Prostate gland (tissue), 2 donors: Measurements from ENCODE around the gene IRF9. TPM values are rescaled to one million over a fixed set of nuclear protein-coding genes. Genes with fewer than 3 reads are reported as not detected.

ENCODE experiments used
- DNase-seq: peaks from one replicate; pipeline ENCODE4 v3.0.0-alpha.2; 2019; ENCODE audit warnings: low spot score
- H3K27ac ChIP-seq, 2 donors: fragments of 200-600 bp; sonication (generic); 2 replicates each; pipeline ENCODE4 v1.5.1; 2017 to 2019
- H3K27me3 ChIP-seq: fragments of 200-600 bp; sonication (generic); replicated peaks from 2 replicates; pipeline ENCODE4 v1.5.1; 2019; ENCODE audit not compliant: insufficient read depth
- H3K36me3 ChIP-seq, 2 donors: fragments of 200-600 bp; sonication (generic); 1 replicate in 1 of 2; 2 replicates in 1 of 2; pipeline versions ENCODE4 v1.5.1 to v1.8.1; 2017 to 2019
- H3K4me1 ChIP-seq: fragments of 200-600 bp; sonication (generic); replicated peaks from 2 replicates; pipeline ENCODE4 v1.5.1; 2019
- H3K4me3 ChIP-seq, 2 donors: fragments of 200-600 bp; sonication (generic); 2 replicates each; pipeline ENCODE4 v1.5.1; 2017 to 2019
- H3K9me3 ChIP-seq: fragments of 200-600 bp; sonication (generic); 2 replicates; pipeline ENCODE4 v1.5.1; 2017
- POLR2A ChIP-seq: fragments of 450-650 bp; IDR thresholded peaks from one replicate; pipeline ENCODE4 v1.6.1; 2016; ENCODE audit warnings: antibody characterized with exemption, mild to moderate bottlenecking
- POLR2AphosphoS5 ChIP-seq: sonication (generic); formaldehyde crosslinking; IDR thresholded peaks from one replicate; pipeline ENCODE4 v1.6.1; 2017; ENCODE audit warnings: antibody characterized with exemption
- WGBS: methylation state at CpG from one replicate; pipeline ENCODE4 v1.1.5; 2018; 5-methylcytosine and 5-hydroxymethylcytosine counted together
- intact Hi-C: fragments of 100-400 bp; cut with DNase I; formaldehyde crosslinking; loops from one replicate; pipeline ENCODE4 v1.14.2; 2022
- total RNA-seq, 2 donors: library from RNA; depleted of rRNA; stranded (reverse); fragments of >200 nt; gene quantifications; one replicate each; pipeline ENCODE4 v1.1.0, GENCODE V29; 2016
- TF ChIP-seq, protein P1 (sequence below), 4 experiments: fragments of 200-600 bp in 2 of 4; fragments of 450-650 bp in 2 of 4; sonication (generic) in 2 of 4; IDR thresholded peaks; 1 replicate in 3 of 4; 2 replicates in 1 of 4; pipeline ENCODE4 v1.5.1; 2016 to 2019; ENCODE audit warnings: antibody characterized with exemption in 4 of 4, mild to moderate bottlenecking in 2 of 4, moderate library complexity in 2 of 4

IRF9 gene
- total RNA-seq, 2 donors from 2014 or later, result 61.5 to 82.9 TPM

DNA sequence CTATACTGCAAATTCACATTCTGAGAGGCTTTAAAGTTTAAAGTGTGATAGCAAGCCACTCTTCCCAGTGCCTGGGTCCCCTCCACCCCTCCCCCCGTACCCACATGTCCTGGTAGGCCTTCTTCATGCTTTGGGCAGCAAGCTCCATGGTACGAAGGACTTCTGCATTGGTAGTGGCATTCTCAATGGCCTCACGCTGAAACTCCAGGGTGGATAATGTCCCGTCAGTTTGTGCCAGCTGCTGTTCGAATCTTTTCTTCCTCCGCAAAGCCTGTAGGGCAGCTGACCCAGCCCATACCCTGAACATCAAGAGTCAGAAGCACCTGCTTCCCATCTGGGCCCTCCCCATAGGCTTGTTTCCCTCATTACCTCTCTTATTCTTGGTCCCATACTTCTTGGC is 50.2 kb downstream of the IRF9 start:
- 97% methylated on average over 6 of the region's 6 CpGs for WGBS
- Histone ChIP-seq H3K27me3 (no peaks in the 10 kb centered on the region), H3K36me3 (no peaks in the 10 kb centered on the region), H3K4me1 (no peaks in the 10 kb centered on the region), H3K27ac (no peak overlapping the region), H3K9me3 (no peaks in the 10 kb centered on the region), H3K4me3 (no peak overlapping the region)
- TF ChIP-seq, protein P1, sequence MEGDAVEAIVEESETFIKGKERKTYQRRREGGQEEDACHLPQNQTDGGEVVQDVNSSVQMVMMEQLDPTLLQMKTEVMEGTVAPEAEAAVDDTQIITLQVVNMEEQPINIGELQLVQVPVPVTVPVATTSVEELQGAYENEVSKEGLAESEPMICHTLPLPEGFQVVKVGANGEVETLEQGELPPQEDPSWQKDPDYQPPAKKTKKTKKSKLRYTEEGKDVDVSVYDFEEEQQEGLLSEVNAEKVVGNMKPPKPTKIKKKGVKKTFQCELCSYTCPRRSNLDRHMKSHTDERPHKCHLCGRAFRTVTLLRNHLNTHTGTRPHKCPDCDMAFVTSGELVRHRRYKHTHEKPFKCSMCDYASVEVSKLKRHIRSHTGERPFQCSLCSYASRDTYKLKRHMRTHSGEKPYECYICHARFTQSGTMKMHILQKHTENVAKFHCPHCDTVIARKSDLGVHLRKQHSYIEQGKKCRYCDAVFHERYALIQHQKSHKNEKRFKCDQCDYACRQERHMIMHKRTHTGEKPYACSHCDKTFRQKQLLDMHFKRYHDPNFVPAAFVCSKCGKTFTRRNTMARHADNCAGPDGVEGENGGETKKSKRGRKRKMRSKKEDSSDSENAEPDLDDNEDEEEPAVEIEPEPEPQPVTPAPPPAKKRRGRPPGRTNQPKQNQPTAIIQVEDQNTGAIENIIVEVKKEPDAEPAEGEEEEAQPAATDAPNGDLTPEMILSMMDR (IDR thresholded peaks at IDR 0.05), result no peak
- TF ChIP-seq POLR2AphosphoS5 (no peak), POLR2A (no peak)
- intact Hi-C loops, result no loop called here
- DNase-seq, result no peak

DNA sequence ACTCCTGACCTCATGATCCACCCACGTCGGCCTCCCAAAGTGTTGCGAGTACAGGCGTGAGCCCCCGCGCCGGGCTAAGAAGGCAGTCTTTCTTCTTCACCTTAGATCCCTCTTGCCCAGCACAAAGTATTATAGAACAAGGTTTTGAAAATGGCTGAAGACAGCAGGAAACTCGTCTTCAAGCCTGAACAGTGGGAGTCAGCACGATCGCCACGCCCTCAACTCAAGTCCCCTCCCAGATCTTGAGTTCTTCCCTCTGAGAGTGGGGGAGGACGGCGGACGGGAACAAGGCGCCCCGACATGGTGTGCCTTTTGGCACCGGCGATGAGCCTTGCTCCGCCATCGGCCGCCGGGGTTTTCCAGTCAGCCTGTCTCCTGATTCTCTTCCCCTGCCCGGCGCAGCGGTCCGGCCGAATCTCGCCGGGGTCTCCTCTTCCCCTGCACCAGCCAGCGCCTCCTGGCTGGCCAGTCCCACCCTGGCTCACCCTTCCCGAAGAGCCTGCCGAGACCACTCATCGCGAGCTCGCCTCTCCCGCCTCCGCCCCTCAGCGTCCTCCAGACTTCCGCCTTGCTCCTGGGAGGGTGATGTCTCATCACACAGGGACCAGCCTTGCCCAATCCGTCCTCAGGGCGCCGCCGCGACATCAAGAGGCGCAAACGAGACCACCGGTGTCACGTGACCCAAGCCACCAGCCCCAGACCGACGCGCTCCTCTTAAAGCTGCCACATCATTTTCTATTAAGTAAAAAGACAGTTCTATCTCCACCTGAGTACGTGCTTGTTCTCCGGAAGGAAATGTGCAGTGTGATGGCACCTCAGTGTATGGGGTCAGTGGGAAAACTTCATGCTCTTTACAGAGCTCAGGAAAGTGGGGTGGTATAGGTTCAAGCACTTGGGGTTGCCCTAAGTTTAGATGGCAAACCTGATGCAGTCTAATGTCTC is 52.1 kb downstream of the IRF9 start, which contains the start of gene CHMP4A:
CHMP4A (minus strand) TSS at position 565 of the 942 bp plus-strand sequence; CDS start at position 516, 49 bp downstream.
- TF ChIP-seq POLR2AphosphoS5 (peak; percentile 97), POLR2A (peak; percentile 94)
- TF ChIP-seq, protein P1 (IDR thresholded peaks at IDR 0.05), result peak in 3 of 4 experiments; percentile 10 to 50 (median 44)
- intact Hi-C loops, result no loop called here
- DNase-seq, result peak; percentile 94
- WGBS, result 1% methylated on average over 53 of the region's 53 CpGs
- Histone ChIP-seq H3K4me1 (no peaks in the 10 kb centered on the region), H3K27me3 (no peaks in the 10 kb centered on the region), H3K27ac (peak within 1 kb of the TSS; percentile 91 to 93), H3K4me3 (peak within 1 kb of the TSS; percentile 64 to 65), H3K36me3 (no peaks in the 10 kb centered on the region), H3K9me3 (no peaks in the 10 kb centered on the region)

DNA sequence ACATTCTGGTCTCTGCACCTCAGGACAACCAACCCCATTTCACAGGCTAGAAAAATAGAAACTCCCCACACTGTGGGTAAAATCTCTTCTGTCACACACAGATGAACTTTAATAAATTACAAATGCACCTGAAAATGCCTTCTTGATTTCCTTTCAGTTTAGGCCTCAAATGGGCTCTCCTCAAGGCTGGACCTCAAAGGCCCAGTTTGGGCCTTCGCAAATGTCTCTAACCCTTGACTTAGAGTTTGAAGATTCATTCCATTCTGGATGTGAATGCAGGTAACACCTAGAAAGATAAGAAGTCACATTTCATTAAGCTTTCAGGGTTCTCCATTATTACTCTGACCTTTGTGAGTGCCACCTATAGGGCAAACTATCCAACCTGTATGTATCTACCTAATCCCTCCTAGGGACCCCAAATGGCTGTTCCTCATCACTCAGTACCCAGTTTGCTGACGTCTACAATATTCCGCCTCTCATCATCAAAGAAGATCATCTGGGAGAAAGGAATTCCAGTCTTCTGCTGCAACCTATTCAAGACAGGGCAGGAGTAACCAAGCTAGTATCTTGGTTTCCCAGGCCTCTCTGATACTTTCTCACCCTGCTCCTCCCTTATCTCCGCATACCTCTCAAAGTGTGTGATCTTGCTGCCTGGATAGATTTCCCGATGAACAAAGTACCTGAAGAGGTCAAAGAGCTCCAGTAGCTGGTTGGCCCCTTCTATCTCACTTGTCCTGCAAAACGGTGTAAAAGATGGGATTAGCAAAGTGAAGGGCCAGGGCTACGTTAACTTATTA is 53.0 kb downstream of the IRF9 start:
- Histone ChIP-seq H3K27me3 (no peaks in the 10 kb centered on the region), H3K27ac (peak overlapping the region; percentile 91 to 93), H3K4me3 (no peak overlapping the region), H3K36me3 (no peaks in the 10 kb centered on the region), H3K9me3 (no peaks in the 10 kb centered on the region), H3K4me1 (no peaks in the 10 kb centered on the region)
- TF ChIP-seq, protein P1 (IDR thresholded peaks at IDR 0.05), result no peak
- TF ChIP-seq POLR2AphosphoS5 (no peak), POLR2A (no peak)
- intact Hi-C loops, result no loop called here
- 92% methylated on average over 7 of the region's 7 CpGs for WGBS
- DNase-seq, result no peak

DNA sequence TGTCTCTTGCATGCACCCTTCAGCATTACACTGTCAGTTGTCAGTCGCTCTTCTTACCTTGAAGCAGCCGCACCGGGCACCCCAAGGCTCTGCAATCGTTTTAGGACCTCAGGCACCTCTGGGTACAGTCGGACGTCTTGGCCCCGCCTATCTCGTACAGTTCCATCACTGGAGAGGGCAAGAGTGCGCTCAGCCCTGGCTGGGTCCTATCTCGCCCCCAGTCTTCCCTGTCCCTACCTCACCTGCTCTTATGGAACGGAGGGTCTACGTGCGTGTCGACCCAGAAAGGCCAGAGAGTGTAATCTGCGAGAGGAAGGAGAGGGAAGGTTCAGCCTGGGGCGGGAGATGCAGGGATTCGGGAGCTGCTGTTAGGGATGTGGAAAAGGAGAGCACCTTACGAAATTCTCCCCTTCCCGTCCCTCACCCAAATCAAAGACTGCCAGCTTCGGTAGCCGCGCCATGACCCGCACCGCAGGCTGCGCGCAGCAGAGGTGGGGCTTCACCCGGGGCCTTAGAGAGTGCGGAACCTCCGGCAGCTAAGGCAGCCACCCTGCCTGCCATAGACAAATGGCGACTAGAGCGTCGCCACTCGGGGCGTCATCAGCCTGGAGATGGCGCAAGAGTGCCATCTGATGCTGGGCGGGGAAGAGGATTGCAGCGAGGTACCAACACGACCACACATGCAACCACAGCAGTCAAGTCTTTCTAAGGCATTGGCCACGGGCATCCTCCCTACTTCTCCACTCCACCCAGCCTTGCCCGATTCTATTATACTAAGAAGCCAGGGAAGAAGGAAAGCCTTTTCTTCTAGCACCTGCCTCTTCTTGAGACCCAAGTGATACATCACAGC is 54.7 kb downstream of the IRF9 start, which contains the start of gene MDP1:
MDP1 (minus strand) TSS at position 572 of the 850 bp plus-strand sequence; CDS start at position 461, 111 bp downstream.
- H3K4me3 ChIP-seq, result peak within 1 kb of the TSS; percentile 51 to 68
- intact Hi-C loops, result loop anchor here (1.0 kb wide), 1 partner anchor 16 kb away; no protein-coding TSS in a partner anchor
- no peaks in the 10 kb centered on the region for H3K27me3 ChIP-seq
- no peaks in the 10 kb centered on the region for H3K4me1 ChIP-seq
- H3K36me3 ChIP-seq, result no peaks in the 10 kb centered on the region
- peak; percentile 68 for TF ChIP-seq POLR2A
- TF ChIP-seq, protein P1 (IDR thresholded peaks at IDR 0.05), result peak in 3 of 4 experiments; percentile 64 to 72 (median 64)
- peak; percentile 92 for TF ChIP-seq POLR2AphosphoS5
- under 1% methylated on average over 40 of the region's 40 CpGs for WGBS
- H3K27ac ChIP-seq, result peak within 1 kb of the TSS; percentile 83 to 88
- H3K9me3 ChIP-seq, result no peaks in the 10 kb centered on the region
- peak; percentile 82 for DNase-seq
